GM19452 (cell line): ENCODE results near the gene GPR183.

Experiments
- ATAC-seq: cut with Tn5 transposase; IDR thresholded peaks from one replicate; pipeline ENCODE4 v1.9.1; 2021; ENCODE audit not compliant: unreplicated experiment

GPR183 gene

GRCh38 chr13:99272481-99272880 lies 34.7 kb downstream of the GPR183 start:
- no peak for ATAC-seq

GRCh38 chr13:99271249-99271648 lies 36.0 kb downstream of the GPR183 start:
- no peak for ATAC-seq

- no peak for ATAC-seq
These were observed 36.7 kb downstream of the GPR183 start for GRCh38 chr13:99270518-99270917.

- peak; percentile 75 for ATAC-seq
These were observed 37.5 kb downstream of the GPR183 start for GRCh38 chr13:99269627-99270241.

- no peak for ATAC-seq
These were observed 38.4 kb downstream of the GPR183 start for GRCh38 chr13:99268822-99269221.

GRCh38 chr13:99267927-99268326 lies 39.3 kb downstream of the GPR183 start:
- no peak for ATAC-seq

- no peak for ATAC-seq
These were observed 40.4 kb downstream of the GPR183 start for GRCh38 chr13:99266827-99267226.

- ATAC-seq, result no peak
These were observed 41.3 kb downstream of the GPR183 start for GRCh38 chr13:99265821-99266426.

- no peak for ATAC-seq
These were observed 41.9 kb downstream of the GPR183 start for GRCh38 chr13:99265162-99265800.

GRCh38 chr13:99264051-99264450 lies 43.1 kb downstream of the GPR183 start:
- no peak for ATAC-seq

- no peak for ATAC-seq
These were observed 43.9 kb downstream of the GPR183 start for GRCh38 chr13:99263126-99263785.

- ATAC-seq, result no peak
These were observed 46.1 kb downstream of the GPR183 start for GRCh38 chr13:99261059-99261458.

- no peak for ATAC-seq
These were observed 47.0 kb downstream of the GPR183 start for GRCh38 chr13:99260216-99260615.

- ATAC-seq, result peak; percentile 64
These were observed 48.3 kb downstream of the GPR183 start for GRCh38 chr13:99258946-99259345.

GRCh38 chr13:99258210-99258860 lies 48.9 kb downstream of the GPR183 start, which contains the start of gene GPR18:
TSS of gene GPR18 (minus strand) at chr13:99258379. CDS start at chr13:99255872, 2,507 bp downstream.
- peak; percentile 91 for ATAC-seq

- ATAC-seq, result no peak
These were observed 49.9 kb downstream of the GPR183 start for GRCh38 chr13:99257291-99257690.

- no peak for ATAC-seq
These were observed 50.5 kb downstream of the GPR183 start for GRCh38 chr13:99256709-99257108.

- no peak for ATAC-seq
These were observed 50.9 kb downstream of the GPR183 start for GRCh38 chr13:99256283-99256682.

GRCh38 chr13:99255271-99255670 lies 51.9 kb downstream of the GPR183 start:
- ATAC-seq, result no peak

GRCh38 chr13:99254830-99255229 lies 52.4 kb downstream of the GPR183 start:
- ATAC-seq, result no peak

GRCh38 chr13:99251921-99252320 lies 55.3 kb downstream of the GPR183 start:
- no peak for ATAC-seq
